GM12873 (cell line): ENCODE data around the gene PPP1R12B.
A peak's percentile ranks its signal among the peaks of the same experiment; 100 is the strongest.

Experiments used
- TF ChIP-seq, protein P1 (sequence below): IDR thresholded peaks from 2 replicates; pipeline ENCODE4 v1.5.1; 2012; ENCODE audit warnings: low read depth, mild to moderate bottlenecking, moderate library complexity, low read length, control low read depth; ENCODE audit not compliant: insufficient read depth; ENCODE audit errors: missing control alignments

PPP1R12B gene

DNA sequence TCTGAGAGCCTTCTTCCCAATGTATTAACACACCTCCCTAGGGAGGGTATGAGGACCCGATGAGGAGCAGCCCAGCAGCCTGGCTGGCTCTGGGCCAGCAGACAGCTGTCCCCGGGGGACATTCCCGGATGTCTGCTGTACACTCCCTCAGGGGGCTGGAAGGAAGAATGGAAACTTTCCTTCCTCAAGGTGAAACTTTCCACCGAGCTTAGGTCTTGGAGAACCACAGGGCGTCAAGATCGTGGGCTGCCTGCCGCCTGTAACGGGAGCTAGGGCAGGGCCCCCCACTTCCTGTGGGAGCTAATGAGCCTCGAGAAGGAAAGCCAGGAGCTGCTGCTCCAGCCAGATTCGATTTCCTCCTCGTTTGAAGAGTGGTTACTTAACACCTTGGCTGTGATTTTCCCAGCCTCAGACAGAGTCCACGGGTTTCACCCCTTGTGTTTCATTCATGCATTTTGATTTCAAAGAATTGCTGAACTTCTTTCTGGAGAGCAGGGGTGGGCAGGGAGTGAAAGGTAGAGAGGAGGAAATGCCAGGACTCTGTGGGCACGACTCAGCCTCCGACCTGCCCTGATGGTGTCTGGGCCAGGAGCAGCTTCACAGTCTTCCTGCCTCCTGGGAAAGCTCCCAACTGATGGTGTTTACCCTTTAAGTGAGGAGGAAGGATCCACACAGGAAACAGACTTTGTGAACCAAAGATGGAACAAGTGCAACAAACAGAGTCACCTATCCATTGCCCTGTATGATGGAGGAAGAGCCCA, 36.4 kb upstream of the PPP1R12B start:
- TF ChIP-seq, protein P1, sequence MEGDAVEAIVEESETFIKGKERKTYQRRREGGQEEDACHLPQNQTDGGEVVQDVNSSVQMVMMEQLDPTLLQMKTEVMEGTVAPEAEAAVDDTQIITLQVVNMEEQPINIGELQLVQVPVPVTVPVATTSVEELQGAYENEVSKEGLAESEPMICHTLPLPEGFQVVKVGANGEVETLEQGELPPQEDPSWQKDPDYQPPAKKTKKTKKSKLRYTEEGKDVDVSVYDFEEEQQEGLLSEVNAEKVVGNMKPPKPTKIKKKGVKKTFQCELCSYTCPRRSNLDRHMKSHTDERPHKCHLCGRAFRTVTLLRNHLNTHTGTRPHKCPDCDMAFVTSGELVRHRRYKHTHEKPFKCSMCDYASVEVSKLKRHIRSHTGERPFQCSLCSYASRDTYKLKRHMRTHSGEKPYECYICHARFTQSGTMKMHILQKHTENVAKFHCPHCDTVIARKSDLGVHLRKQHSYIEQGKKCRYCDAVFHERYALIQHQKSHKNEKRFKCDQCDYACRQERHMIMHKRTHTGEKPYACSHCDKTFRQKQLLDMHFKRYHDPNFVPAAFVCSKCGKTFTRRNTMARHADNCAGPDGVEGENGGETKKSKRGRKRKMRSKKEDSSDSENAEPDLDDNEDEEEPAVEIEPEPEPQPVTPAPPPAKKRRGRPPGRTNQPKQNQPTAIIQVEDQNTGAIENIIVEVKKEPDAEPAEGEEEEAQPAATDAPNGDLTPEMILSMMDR: no peak

DNA sequence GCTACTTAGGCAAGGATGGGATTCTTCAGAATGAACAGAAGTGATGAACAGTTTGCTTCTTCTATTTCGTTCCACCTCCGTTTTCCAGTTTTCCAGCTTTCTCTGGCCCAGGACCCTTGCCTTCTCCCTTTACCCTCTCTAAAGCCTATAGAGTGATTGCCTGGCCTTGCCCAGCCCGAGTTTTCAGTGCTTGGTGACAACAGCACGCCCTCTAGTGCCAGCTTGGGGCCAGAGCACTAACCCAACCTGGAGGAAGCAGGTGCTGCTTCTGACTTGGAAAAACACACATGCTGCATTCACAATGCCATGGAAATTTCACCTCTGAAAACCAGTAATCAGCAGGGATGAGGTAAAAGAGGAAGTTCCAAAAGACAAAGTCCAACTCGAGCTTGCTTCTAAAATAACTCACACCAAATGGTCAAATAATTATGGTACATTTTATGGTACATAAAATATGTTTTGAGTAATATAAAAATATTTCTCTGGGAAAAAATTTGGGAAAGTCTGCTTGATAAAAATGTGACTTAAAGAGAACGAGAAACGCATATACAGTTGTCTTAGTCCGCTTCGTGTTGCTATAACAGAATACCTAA, 32.8 kb upstream of the PPP1R12B start:
- TF ChIP-seq, protein P1: peak; percentile 98

DNA sequence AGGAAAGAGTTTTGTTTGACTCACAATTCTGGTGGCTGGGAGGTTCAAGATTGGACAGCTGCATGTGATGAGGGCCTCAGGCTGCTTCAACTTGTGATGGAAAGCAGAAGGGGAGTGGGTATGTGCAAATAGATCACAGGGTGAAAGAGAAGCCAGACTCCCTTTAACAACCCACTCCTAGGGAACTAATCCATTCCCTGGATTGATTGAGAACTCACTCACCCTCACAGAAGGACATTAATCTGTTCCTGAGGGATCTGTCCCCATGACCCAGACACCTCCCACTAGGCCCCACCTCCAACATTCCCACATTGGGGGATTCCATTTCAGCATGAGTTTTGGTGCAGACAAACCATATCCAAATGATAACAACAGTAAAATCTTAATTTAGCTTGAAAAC, 32.3 kb upstream of the PPP1R12B start:
- TF ChIP-seq, protein P1: no peak

DNA sequence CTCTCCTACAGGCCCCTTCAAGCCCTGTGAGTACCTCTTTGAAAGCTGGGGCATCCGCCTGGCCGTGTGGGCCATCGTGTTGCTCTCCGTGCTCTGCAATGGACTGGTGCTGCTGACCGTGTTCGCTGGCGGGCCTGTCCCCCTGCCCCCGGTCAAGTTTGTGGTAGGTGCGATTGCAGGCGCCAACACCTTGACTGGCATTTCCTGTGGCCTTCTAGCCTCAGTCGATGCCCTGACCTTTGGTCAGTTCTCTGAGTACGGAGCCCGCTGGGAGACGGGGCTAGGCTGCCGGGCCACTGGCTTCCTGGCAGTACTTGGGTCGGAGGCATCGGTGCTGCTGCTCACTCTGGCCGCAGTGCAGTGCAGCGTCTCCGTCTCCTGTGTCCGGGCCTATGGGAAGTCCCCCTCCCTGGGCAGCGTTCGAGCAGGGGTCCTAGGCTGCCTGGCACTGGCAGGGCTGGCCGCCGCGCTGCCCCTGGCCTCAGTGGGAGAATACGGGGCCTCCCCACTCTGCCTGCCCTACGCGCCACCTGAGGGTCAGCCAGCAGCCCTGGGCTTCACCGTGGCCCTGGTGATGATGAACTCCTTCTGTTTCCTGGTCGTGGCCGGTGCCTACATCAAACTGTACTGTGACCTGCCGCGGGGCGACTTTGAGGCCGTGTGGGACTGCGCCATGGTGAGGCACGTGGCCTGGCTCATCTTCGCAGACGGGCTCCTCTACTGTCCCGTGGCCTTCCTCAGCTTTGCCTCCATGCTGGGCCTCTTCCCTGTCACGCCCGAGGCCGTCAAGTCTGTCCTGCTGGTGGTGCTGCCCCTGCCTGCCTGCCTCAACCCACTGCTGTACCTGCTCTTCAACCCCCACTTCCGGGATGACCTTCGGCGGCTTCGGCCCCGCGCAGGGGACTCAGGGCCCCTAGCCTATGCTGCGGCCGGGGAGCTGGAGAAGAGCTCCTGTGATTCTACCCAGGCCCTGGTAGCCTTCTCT, 30.3 kb upstream of the PPP1R12B start:
- TF ChIP-seq, protein P1: no peak

DNA sequence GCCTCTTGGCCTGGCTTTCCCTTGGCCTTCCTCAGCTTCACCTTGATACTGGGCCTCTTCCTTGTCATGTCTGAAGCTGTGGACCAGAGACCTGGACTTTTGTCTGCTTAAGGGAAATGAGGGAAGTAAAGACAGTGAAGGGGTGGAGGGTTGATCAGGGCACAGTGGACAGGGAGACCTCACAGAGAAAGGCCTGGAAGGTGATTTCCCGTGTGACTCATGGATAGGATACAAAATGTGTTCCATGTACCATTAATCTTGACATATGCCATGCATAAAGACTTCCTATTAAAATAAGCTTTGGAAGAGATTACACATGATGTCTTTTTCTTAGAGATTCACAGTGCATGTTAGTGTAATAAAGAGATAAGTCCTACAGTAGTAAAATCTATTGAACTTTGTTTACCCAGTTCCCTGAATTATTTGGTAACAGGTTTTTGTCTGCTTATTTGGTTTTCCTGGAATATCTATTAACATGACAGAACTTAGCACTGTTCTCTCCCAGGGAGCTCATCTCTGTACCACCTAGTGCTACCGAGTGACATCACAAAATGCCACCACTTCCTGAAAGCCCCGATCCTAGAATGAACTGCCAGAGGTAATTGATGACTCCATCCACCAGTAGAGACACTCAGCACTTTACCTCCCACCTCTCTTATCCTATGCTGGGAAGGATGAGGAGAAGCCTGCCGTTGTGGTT, 29.0 kb upstream of the PPP1R12B start:
- TF ChIP-seq, protein P1: no peak

DNA sequence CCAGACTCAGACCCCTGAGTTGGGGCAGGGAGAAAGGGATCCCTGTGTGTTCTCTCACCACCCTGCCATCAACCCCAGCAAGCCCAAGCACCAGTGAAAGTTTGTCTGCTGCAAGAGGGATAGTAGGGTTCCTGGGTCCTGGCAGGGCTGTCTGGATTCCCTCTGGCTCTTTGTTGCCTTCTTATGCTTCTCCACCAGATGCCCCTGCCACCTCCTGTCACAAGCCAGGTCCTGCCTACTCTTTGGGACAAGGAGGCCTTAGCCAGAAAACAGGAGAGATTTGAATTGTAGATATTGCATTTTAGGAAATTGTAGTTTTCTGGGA, 28.5 kb upstream of the PPP1R12B start:
- TF ChIP-seq, protein P1: no peak

DNA sequence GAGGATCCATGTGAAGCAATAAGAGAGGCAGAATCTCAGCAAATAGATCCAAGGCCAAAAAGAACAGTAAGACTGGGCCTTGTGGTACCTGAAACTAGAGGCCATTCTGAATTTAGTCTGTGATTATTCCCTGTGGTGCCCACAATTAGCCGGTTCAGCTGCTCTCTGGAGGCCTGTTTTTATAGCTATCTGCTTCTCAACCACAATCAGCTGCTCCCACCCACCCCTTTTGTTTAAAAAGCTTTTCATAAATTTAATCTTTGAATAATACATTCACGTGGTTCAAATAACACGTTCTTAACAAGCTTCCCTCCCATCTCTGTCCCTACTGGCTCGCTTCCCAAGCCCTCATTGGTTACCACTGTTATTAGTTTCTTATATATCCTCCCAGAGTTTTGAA, 24.8 kb upstream of the PPP1R12B start:
- TF ChIP-seq, protein P1: no peak
